SJCRH30 (cell line): Measurements from ENCODE around the gene NLN. TPM values are rescaled to one million over a fixed set of nuclear protein-coding genes. Genes with fewer than 3 reads are reported as not detected.
A peak's percentile ranks its signal among the peaks of the same experiment; 100 is the strongest.
"Not testable (repeated sequence)": the region's sequence is repeated elsewhere in the genome, so short reads cannot be mapped to it uniquely, and the experiment has no call there.

ENCODE experiments used
- DNase-seq, 2 experiments: peaks; one replicate each; pipeline ENCODE4 v3.0.0-alpha.2; 2015 to 2020
- H3K27ac ChIP-seq: fragments of 250-450 bp; sonication (Bioruptor Pico); 2 replicates; pipeline ENCODE4 v1.5.1; 2020; ENCODE audit warnings: mild to moderate bottlenecking, moderate library complexity
- H3K27me3 ChIP-seq: fragments of 250-450 bp; sonication (Bioruptor Pico); 2 replicates; pipeline ENCODE4 v1.5.1; 2020; ENCODE audit warnings: mild to moderate bottlenecking, moderate library complexity
- H3K36me3 ChIP-seq: fragments of 250-450 bp; sonication (Bioruptor Pico); 2 replicates; pipeline ENCODE4 v1.5.1; 2020; ENCODE audit warnings: mild to moderate bottlenecking, moderate library complexity
- H3K4me1 ChIP-seq: fragments of 250-450 bp; sonication (Bioruptor Pico); 2 replicates; pipeline ENCODE4 v1.5.1; 2020; ENCODE audit warnings: mild to moderate bottlenecking, moderate library complexity
- H3K4me3 ChIP-seq: fragments of 250-450 bp; sonication (Bioruptor Pico); 2 replicates; pipeline ENCODE4 v1.5.1; 2020; ENCODE audit warnings: mild to moderate bottlenecking, moderate library complexity
- H3K9me3 ChIP-seq: fragments of 250-450 bp; sonication (Bioruptor Pico); replicated peaks from 2 replicates; pipeline ENCODE4 v1.5.1; 2020; ENCODE audit warnings: mild to moderate bottlenecking, moderate library complexity
- total RNA-seq: library from RNA; depleted of rRNA; stranded (reverse); fragments of >200 nt; shearing (Covaris generic); gene quantifications from 2 replicates; pipeline ENCODE4 v1.2.3, GENCODE V29; 2014

NLN gene
- total RNA-seq, 1 experiment from 2014 or later = 35.0 TPM

DNA sequence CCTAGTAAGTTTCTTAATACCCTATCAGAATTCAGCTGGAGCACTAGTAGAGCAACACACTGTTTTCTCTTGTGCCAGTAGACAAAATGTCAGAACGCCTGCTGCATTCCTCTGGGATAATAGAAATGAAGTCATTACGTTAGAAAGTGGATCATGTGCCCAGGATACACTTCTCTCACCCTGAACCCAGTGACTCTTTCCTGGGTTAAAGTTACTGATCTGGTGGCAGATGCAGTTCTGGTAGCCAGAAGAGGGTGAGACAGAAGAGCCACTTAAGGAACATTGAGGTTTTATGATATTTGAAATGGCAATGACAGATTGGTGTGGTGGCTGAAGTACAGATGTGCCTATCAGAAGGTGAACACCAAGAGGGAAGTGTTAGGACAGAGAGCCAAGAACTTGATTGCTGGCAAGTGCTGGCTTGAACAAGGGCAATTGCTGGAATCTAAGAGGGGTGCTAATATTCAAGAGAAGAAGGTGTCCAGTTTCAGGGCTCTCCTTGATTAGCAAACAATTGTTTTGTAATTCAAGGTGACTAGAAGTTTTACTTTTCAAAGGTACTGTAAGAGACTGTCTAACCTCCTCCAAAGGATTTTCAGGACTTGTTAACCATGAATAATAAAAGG lies 110.7 kb downstream of the NLN start:
- Histone ChIP-seq H3K9me3 (no peaks in the 10 kb centered on the region), H3K27ac (no peak overlapping the region), H3K36me3 (no peaks in the 10 kb centered on the region), H3K4me3 (no peak overlapping the region), H3K4me1 (peaks cover 7% of the 10 kb centered on the region), H3K27me3 (no peaks in the 10 kb centered on the region)
- no peak for DNase-seq

DNA sequence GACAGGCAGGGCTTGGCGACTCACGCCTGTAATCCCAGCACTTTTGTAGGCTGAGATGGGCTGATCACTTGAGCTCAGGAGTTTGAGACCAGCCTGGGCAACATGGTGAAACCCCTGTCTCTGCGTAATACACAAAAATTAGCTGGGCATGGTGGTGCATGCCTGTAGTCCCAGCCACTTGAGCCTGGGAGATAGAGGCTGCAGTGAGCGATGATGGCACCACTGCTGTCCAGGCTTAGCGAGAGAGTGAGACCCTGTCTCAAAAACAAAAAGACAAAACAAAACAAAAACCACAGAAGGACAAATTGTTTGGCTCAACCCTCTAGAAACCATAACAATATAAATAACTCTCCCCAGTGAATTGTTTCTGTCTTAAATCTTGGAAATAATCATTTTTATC lies 111.8 kb downstream of the NLN start:
- Histone ChIP-seq H3K36me3 (no peaks in the 10 kb centered on the region), H3K4me3 (no peak overlapping the region), H3K27ac (no peak overlapping the region), H3K4me1 (peaks cover 7% of the 10 kb centered on the region), H3K9me3 (no peaks in the 10 kb centered on the region), H3K27me3 (no peaks in the 10 kb centered on the region)
- DNase-seq = no peak

DNA sequence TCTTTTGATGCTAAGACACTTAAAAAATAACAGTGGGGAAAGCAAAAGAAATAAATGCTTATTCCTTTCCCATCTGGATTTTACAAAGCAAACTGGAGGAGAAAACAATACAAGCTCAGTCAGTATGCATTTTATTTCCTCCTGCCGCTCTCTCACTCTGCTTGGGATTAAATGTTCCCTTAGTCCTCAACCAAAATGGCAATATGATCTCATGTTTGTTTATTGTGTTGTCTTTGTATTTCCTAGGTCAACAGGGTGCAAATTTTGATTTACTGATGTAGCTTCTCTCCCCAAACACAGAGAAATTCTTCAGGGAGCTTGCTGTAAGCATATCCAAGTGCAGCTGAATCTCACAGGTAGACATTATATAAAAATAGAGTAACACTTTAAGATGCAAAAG lies 112.3 kb downstream of the NLN start:
- Histone ChIP-seq H3K36me3 (no peaks in the 10 kb centered on the region), H3K27me3 (no peaks in the 10 kb centered on the region), H3K4me1 (peaks cover 7% of the 10 kb centered on the region), H3K4me3 (no peak overlapping the region), H3K9me3 (no peaks in the 10 kb centered on the region), H3K27ac (no peak overlapping the region)
- DNase-seq = no peak

DNA sequence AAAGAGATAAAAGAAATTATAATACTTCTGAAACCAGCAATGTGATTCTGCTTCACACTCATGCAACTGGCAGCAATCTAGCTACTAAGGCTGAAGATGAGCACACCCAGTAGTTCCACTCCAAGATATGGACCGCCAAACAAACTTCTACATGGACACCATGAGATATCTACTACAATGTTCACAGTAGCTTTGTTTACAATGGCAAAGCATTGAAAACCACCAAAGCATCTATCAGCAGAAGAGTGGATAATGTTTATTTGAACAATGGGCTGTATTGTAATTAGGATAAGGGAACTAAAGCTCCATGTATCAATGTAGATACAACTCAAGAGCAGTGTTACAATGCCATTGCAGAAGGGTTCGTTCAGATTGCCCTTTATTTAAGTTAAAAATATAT lies 113.2 kb downstream of the NLN start:
- Histone ChIP-seq H3K9me3 (no peaks in the 10 kb centered on the region), H3K27me3 (no peaks in the 10 kb centered on the region), H3K27ac (no peak overlapping the region), H3K4me1 (peaks cover 7% of the 10 kb centered on the region), H3K36me3 (no peaks in the 10 kb centered on the region), H3K4me3 (no peak overlapping the region)
- DNase-seq = peak in 1 of 2 experiments; percentile 3

DNA sequence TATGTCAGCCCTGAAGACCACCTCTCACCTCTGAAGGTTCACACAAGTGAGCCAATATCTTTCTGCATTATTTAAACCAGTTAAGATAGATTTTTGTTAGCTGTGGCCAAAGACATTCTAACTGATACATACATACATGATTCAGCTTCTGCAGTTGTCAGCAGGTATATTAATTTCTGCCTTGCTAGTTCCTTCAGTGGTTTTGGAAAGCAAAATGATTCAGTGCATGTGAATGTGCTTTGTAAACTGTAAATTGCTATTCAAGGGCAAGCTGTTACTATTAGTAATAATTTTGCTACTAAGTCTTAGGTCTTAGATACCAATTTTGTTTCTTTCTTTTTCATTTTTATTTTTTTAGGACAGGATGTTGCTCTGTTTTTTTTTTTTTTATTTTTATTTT lies 115.1 kb downstream of the NLN start:
- no peak for DNase-seq
- H3K27ac ChIP-seq = no peak overlapping the region

DNA sequence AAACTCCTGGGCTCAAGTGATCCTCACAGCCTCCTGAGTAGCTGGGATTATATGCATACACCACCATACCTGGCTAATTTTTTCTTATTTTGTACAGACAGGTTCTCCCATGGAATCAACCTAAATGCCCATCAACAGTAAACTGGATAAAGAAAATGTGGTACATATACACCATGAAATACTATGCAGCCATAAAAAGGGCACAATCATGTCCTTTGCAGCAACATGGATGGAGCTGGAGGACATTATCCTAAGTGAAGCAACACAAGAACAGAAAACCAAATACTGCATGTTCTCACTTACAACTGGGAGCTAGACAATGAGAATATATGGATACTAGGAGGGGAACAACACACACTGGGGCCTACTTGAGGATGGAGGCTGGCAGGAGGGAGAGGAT lies 117.2 kb downstream of the NLN start:
- H3K9me3 ChIP-seq, H3K4me3 ChIP-seq, H3K36me3 ChIP-seq, H3K4me1 ChIP-seq, H3K27ac ChIP-seq, DNase-seq, H3K27me3 ChIP-seq: not testable (repeated sequence)

More for the DNA sequence above, 115.1 kb downstream of the NLN start:
- H3K9me3 ChIP-seq = no peaks in the 10 kb centered on the region
- H3K36me3 ChIP-seq = no peaks in the 10 kb centered on the region
- no peaks in the 10 kb centered on the region for H3K27me3 ChIP-seq
- H3K4me3 ChIP-seq = no peak overlapping the region
- H3K4me1 ChIP-seq = no peaks in the 10 kb centered on the region

DNA sequence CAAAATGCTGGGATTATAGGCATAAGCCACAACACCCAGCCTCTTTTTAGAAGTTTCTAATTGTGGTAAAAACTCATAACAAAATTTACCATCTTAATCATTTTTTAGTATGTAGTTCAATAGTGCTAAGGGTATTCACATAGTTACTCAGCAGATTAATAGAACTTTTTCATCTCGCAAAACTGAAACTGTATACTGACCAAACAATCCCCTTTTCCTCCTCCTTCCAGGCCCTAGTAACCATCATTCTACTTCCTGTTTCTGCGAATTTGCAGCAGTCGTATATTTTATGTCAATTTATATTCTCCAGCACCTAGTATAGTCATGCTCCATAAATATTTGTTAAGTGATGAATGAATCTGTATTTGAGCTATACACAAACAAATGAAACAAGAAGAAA lies 118.1 kb downstream of the NLN start:
- no peak overlapping the region for H3K4me3 ChIP-seq
- no peak for DNase-seq
- H3K36me3 ChIP-seq = no peaks in the 10 kb centered on the region

DNA sequence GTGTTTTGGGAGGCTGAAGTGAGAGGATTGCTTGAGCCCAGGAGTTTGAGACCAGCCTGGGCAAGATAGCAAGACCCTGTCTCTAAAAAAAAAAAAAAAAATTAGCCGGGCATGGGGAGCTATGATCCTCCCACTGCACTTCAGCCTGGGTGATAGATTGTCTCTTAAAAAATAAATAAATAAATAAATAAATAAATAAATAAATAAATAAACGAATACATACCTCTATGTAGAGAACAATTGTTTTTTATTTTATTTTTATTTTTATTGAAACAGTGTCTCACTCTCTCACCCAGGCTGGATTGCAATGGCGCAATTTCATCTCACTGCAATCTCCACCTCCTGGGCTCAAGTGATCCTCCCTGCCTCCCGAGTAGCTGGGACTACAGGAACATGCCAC lies 122.8 kb downstream of the NLN start:
- H3K27ac ChIP-seq, H3K4me1 ChIP-seq, H3K36me3 ChIP-seq, H3K27me3 ChIP-seq, H3K9me3 ChIP-seq, H3K4me3 ChIP-seq, DNase-seq: not testable (repeated sequence)

More for the DNA sequence above, 118.1 kb downstream of the NLN start:
- H3K27me3 ChIP-seq = no peaks in the 10 kb centered on the region
- H3K9me3 ChIP-seq = no peaks in the 10 kb centered on the region
- H3K27ac ChIP-seq = no peak overlapping the region
- no peaks in the 10 kb centered on the region for H3K4me1 ChIP-seq

DNA sequence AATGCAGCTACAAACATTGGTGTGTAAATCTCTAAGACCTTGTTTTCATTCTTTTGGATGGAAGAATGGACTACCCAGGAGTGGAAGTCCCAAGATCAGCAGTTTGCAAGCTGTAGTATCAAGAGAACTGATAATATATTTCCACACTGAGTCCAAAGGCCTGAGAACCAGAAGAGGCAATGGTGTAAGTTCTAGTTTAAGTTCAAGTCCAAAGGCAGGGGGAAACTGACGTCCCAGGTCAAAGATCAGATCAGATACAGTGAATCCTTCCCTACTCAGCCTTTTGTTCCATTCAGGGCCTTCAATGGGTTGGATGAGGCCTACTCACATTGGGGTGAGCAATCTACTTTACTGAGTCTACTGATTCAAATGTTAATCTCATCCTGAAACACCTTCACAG lies 124.1 kb downstream of the NLN start:
- Histone ChIP-seq H3K27me3 (no peaks in the 10 kb centered on the region), H3K4me1 (no peaks in the 10 kb centered on the region), H3K27ac (no peak overlapping the region), H3K9me3 (no peaks in the 10 kb centered on the region), H3K4me3 (no peak overlapping the region), H3K36me3 (no peaks in the 10 kb centered on the region)
- DNase-seq = no peak

DNA sequence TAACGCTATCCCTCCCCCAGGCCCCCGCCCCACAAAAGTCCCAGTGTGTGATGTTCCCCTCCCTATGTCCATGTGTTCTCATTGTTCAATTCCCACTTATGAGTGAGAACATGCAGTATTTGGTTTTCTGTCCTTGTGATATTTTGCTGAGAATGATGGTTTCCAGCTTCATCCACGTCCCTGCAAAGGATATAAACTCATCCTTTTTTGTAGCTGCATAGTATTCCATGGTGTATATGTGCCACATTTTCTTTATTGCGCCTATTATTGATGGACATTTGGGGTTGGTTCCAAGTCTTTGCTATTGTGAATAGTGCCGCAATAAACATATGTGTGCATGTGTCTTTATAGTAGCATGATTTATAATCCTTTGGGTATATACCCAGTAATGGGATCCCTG lies 125.0 kb downstream of the NLN start:
- not testable (repeated sequence) for H3K4me1 ChIP-seq, H3K9me3 ChIP-seq, H3K36me3 ChIP-seq, H3K27ac ChIP-seq, H3K4me3 ChIP-seq, H3K27me3 ChIP-seq, DNase-seq

DNA sequence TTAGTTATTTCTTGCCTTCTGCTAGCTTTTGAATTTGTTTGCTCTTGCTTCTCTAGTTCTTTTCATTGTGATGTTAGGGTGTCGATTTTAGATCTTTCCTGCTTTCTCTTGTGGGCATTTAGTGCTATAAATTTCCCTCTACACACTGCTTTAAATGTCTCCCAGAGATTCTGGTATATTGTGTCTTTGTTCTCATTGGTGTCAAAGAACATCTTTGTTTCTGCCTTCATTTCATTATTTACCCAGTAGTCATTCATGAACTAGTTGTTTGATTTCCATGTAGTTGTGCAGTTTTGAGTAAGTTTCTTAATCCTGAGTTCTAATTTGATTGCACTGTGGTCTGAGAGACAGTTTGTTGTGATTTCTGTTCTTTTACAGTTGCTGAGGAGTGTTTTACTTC lies 127.9 kb downstream of the NLN start:
- H3K4me3 ChIP-seq, H3K27ac ChIP-seq, H3K9me3 ChIP-seq, DNase-seq, H3K36me3 ChIP-seq, H3K4me1 ChIP-seq, H3K27me3 ChIP-seq: not testable (repeated sequence)

DNA sequence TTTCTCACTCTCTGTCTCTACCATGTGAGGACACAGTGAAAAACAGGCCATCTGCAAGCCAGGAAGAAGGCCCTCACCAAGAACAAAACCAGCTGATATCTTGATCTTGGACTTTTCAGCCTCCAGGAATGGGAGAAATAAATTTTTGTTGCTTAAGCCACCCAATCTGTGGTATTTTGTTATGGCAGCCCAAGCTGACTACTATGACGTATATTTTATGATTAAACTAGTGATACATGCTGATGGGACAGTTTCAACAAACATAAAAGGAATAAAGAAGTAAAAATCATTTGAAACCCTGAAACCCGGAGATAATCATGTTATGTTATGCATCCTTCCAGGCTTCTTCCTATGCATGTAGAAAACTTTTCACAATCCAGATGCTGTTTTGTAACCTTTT lies 132.9 kb downstream of the NLN start:
- Histone ChIP-seq H3K27ac (no peak overlapping the region), H3K4me1 (no peaks in the 10 kb centered on the region)

DNA sequence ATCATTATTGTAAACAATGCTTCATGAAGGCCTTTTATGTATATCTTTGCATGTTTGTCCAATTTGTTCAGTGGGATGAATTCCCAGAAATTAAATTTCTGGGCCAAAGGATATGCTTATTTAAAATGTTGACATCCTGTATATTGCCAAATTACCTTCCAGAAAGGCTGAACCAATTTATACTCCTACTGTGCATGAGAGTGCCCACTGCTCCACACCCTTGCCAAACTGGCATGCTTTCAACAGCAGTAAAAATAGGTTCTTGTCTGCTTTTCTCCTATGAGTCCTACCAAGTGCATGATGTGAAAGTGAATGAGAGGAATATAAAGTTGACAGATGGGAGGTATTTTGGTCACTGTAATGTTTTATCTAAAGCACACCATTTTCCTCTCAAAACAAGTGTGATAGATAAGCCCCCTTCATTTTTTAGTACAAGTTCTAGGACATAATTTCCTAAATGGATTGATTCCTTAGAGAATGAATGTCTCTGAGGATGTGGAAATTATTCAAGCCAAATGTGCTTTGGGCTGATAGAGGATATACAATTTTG lies 133.8 kb downstream of the NLN start:
- Histone ChIP-seq H3K4me3 (no peak overlapping the region), H3K27ac (no peak overlapping the region), H3K9me3 (no peaks in the 10 kb centered on the region; the same call in 1 of the 2 replicates), H3K27me3 (no peaks in the 10 kb centered on the region), H3K4me1 (no peaks in the 10 kb centered on the region), H3K36me3 (no peaks in the 10 kb centered on the region)
- DNase-seq = no peak

More for the DNA sequence above, 132.9 kb downstream of the NLN start:
- Histone ChIP-seq H3K4me3 (no peak overlapping the region), H3K36me3 (no peaks in the 10 kb centered on the region), H3K27me3 (no peaks in the 10 kb centered on the region), H3K9me3 (no peaks in the 10 kb centered on the region; the same call in 1 of the 2 replicates)
- DNase-seq = no peak

DNA sequence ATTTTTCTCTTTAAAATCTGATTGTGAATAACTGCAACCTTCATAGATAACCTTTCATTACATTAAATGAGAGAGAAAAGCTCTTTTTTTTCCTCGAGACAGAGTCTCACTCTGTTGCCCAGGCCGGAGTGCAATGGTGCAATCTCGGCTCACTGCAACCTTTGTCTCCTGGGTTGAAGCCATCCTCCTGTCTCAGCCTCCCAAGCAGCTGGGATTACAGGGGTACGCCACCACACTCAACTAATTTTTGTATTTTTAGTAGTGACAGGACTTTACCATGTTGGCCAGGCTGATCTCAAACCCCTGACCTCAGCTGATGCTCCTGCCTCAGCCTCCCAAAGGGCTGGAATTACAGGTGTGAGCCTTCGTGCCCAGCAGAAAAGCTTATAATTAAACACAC lies 134.5 kb downstream of the NLN start:
- no peak for DNase-seq
- Histone ChIP-seq H3K9me3 (no peaks in the 10 kb centered on the region; the same call in 1 of the 2 replicates), H3K4me1 (peaks cover 4% of the 10 kb centered on the region; the same call in 1 of the 2 replicates), H3K27ac (no peak overlapping the region), H3K36me3 (no peaks in the 10 kb centered on the region), H3K4me3 (no peak overlapping the region), H3K27me3 (no peaks in the 10 kb centered on the region)

DNA sequence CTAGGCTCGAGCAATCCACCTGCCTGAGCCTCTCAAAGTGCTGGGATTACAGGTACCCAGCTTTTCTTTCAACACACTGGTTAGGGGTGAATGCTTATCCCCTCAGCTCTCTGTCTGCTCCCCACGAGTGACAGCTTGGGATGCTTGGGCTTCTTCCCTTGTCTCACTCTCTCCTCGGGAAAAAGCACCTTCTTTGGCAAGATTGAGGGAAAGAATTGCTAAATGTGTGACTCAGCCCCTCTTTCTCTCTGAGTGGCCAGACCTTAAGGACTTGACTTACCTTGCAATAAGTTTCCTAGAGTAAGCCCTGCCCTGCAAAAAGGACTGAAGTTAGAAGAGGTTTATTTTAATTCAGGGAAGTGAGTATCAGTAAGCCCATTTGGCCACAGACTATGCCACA lies 136.3 kb downstream of the NLN start:
- Histone ChIP-seq H3K4me1 (peaks cover 15% of the 10 kb centered on the region), H3K27me3 (no peaks in the 10 kb centered on the region), H3K9me3 (no peaks in the 10 kb centered on the region; the same call in 1 of the 2 replicates), H3K4me3 (no peak overlapping the region), H3K27ac (no peak overlapping the region), H3K36me3 (no peaks in the 10 kb centered on the region)
- DNase-seq = no peak

DNA sequence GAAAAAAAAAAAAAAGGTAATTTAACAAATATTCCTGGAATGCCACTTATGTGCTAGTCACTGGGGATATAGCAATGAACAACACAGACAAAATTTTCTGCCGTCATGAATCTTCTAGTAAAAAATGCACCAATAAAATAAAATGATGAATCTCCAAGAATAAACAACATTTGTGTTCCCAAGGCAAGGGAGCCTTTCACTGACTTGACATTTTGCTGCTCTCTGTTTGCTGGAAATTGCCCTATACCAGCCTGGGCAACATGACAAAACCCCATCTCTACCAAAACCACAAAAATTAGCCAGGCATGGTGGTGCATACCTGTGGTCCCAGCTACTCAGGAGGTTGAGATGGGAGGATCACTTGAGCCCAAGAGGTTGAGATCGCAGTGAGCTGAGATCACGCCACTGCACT lies 139.8 kb downstream of the NLN start:
- H3K4me1 ChIP-seq = peaks cover 15% of the 10 kb centered on the region
- H3K27me3 ChIP-seq = no peaks in the 10 kb centered on the region
- DNase-seq = peak; percentile 60 to 79
- no peaks in the 10 kb centered on the region for H3K9me3 ChIP-seq
- H3K4me3 ChIP-seq = no peak overlapping the region
- peak overlapping the region; percentile 68 for H3K27ac ChIP-seq
- no peaks in the 10 kb centered on the region for H3K36me3 ChIP-seq
